Measurements from ENCODE around the gene CADPS2. TPM values are rescaled to one million over a fixed set of nuclear protein-coding genes. Genes with fewer than 3 reads are reported as not detected.

The CADPS2 gene
- total RNA-seq, 1 donor from 2014 or later = 3.1 TPM

GRCh38 chr7:122433765-122434164 is 452.5 kb downstream of the CADPS2 start:
- DNase-seq (ENCODE audit: low read depth, low spot score) = peak; percentile 2
- peaks cover 50% of the 10 kb centered on the region for H3K4me1 Mint-ChIP-seq
- TF ChIP-seq, protein P1, sequence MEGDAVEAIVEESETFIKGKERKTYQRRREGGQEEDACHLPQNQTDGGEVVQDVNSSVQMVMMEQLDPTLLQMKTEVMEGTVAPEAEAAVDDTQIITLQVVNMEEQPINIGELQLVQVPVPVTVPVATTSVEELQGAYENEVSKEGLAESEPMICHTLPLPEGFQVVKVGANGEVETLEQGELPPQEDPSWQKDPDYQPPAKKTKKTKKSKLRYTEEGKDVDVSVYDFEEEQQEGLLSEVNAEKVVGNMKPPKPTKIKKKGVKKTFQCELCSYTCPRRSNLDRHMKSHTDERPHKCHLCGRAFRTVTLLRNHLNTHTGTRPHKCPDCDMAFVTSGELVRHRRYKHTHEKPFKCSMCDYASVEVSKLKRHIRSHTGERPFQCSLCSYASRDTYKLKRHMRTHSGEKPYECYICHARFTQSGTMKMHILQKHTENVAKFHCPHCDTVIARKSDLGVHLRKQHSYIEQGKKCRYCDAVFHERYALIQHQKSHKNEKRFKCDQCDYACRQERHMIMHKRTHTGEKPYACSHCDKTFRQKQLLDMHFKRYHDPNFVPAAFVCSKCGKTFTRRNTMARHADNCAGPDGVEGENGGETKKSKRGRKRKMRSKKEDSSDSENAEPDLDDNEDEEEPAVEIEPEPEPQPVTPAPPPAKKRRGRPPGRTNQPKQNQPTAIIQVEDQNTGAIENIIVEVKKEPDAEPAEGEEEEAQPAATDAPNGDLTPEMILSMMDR (conservative IDR thresholded peaks at IDR 0.05) = no peak
- H3K27me3 Mint-ChIP-seq (ENCODE audit: low read depth) = no peaks in the 10 kb centered on the region
- no peak overlapping the region for H3K4me3 Mint-ChIP-seq
- peak overlapping the region; percentile 13 for H3K27ac Mint-ChIP-seq (ENCODE audit: unreplicated experiment)
- no peaks in the 10 kb centered on the region for H3K36me3 Mint-ChIP-seq (ENCODE audit: low read depth)
- H3K9me3 Mint-ChIP-seq = no peaks in the 10 kb centered on the region

DNA sequence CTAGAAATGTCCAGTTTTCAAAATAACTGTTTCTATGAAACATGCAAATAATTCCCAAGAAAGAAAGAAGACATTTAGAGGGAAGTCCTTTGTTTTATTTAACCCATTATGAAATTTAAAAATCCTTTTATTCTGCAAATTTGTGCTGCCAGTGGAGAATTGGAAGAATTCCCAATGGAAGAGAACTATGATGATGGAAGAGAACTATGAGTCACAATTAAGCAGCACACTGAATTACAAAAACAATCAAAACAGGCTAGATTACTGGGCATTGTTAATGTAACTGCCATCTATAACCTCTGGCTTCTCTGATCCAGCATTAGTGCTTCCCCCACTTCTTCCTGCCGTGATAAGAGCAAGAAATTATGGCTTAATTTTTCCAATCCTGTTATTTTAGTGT is 455.6 kb downstream of the CADPS2 start:
- H3K9me3 Mint-ChIP-seq = no peaks in the 10 kb centered on the region
- H3K27ac Mint-ChIP-seq (ENCODE audit: unreplicated experiment) = no peak overlapping the region
- TF ChIP-seq, protein P1 (conservative IDR thresholded peaks at IDR 0.05) = no peak
- no peaks in the 10 kb centered on the region for H3K27me3 Mint-ChIP-seq (ENCODE audit: low read depth)
- H3K36me3 Mint-ChIP-seq (ENCODE audit: low read depth) = no peaks in the 10 kb centered on the region
- H3K4me3 Mint-ChIP-seq = no peak overlapping the region
- DNase-seq (ENCODE audit: low read depth, low spot score) = no peak
- H3K4me1 Mint-ChIP-seq = peaks cover 37% of the 10 kb centered on the region

GRCh38 chr7:122429926-122430325 is 456.3 kb downstream of the CADPS2 start:
- no peaks in the 10 kb centered on the region for H3K9me3 Mint-ChIP-seq
- DNase-seq (ENCODE audit: low read depth, low spot score) = no peak

DNA sequence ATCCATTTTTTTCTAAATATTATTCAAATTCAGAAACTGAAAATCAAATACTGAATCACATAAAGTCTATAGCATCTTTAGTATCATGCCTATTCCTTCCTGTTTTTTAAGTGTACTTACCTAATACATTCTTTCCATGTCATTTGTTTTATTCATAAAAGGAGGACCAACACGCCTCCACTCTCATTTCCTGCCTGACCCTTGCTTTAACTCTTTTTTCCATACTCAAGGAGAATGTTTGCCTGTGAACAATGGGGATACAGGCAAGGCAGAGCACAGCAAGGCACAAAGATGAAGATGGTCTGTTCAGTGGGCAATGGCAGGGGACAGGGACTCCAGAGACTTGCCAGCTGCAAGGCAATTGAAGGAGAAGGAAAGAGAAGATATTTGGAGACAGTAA is 460.5 kb downstream of the CADPS2 start:
- peaks cover 14% of the 10 kb centered on the region for H3K4me1 Mint-ChIP-seq
- H3K27ac Mint-ChIP-seq (ENCODE audit: unreplicated experiment) = peak overlapping the region; percentile 31
- H3K27me3 Mint-ChIP-seq (ENCODE audit: low read depth) = no peaks in the 10 kb centered on the region
- H3K9me3 Mint-ChIP-seq = no peaks in the 10 kb centered on the region
- DNase-seq (ENCODE audit: low read depth, low spot score) = no peak
- no peaks in the 10 kb centered on the region for H3K36me3 Mint-ChIP-seq (ENCODE audit: low read depth)
- TF ChIP-seq, protein P1 (conservative IDR thresholded peaks at IDR 0.05) = no peak
- H3K4me3 Mint-ChIP-seq = no peak overlapping the region

More at GRCh38 chr7:122429926-122430325, 456.3 kb downstream of the CADPS2 start:
- Mint-ChIP-seq H3K4me1 (peaks cover 32% of the 10 kb centered on the region), H3K27me3 (ENCODE audit: low read depth) (no peaks in the 10 kb centered on the region), H3K36me3 (ENCODE audit: low read depth) (no peaks in the 10 kb centered on the region), H3K27ac (ENCODE audit: unreplicated experiment) (no peak overlapping the region), H3K4me3 (no peak overlapping the region)
- TF ChIP-seq, protein P1 (conservative IDR thresholded peaks at IDR 0.05) = no peak

DNA sequence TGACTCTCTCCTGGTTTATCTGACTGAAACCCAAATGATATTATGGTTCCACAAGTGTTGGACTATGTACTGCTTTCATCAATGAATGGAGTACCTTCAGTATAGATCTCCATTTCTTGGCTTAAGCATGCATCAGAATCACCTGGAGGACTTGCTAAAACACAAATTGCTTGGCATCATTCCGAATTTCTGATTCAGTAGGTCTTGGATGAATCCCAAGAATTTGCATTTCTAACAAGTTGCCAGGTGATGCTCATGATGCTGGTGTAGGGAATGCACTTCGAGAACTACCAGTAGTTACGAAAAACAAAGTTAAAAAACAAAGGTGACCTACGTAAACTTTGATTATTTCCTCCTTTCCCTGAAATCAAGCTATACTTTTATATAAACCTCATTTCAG is 462.7 kb downstream of the CADPS2 start:
- no peaks in the 10 kb centered on the region for H3K27me3 Mint-ChIP-seq (ENCODE audit: low read depth)
- H3K27ac Mint-ChIP-seq (ENCODE audit: unreplicated experiment) = no peak overlapping the region
- no peaks in the 10 kb centered on the region for H3K9me3 Mint-ChIP-seq
- no peak for DNase-seq (ENCODE audit: low read depth, low spot score)
- H3K4me1 Mint-ChIP-seq = peaks cover 6% of the 10 kb centered on the region
- TF ChIP-seq, protein P1 (conservative IDR thresholded peaks at IDR 0.05) = no peak
- no peaks in the 10 kb centered on the region for H3K36me3 Mint-ChIP-seq (ENCODE audit: low read depth)
- H3K4me3 Mint-ChIP-seq = no peak overlapping the region

- Mint-ChIP-seq H3K4me3 (no peak overlapping the region), H3K9me3 (no peaks in the 10 kb centered on the region), H3K27ac (ENCODE audit: unreplicated experiment) (no peak overlapping the region), H3K27me3 (ENCODE audit: low read depth) (no peaks in the 10 kb centered on the region), H3K36me3 (ENCODE audit: low read depth) (no peaks in the 10 kb centered on the region), H3K4me1 (peaks cover 23% of the 10 kb centered on the region)
- DNase-seq (ENCODE audit: low read depth, low spot score) = no peak
- TF ChIP-seq, protein P1 (conservative IDR thresholded peaks at IDR 0.05) = no peak
Observed at GRCh38 chr7:122416336-122416735, 469.9 kb downstream of the CADPS2 start.
